H1 (cell line): ENCODE data around the gene HDDC3. TPM values are rescaled to one million over a fixed set of nuclear protein-coding genes. Genes with fewer than 3 reads are reported as not detected.

Experiments used
- ASH2L ChIP-seq: fragments of 200-600, 300-600 bp; sonication (generic); IDR thresholded peaks from one replicate; pipeline ENCODE4 v1.7.1; 2017; ENCODE audit warnings: low read length
- E2F6 ChIP-seq: IDR thresholded peaks from 2 replicates; pipeline ENCODE4 v1.6.1; 2012; ENCODE audit warnings: inconsistent platforms
- HDAC2 ChIP-seq, 2 experiments: fragments of 300-600 bp in 1 of 2; sonication (generic) in 1 of 2; IDR thresholded peaks; 2 replicates each; pipeline ENCODE4 v1.6.1; 2011 to 2012; ENCODE audit warnings: low read depth in 2 of 2, low read length in 2 of 2, mild to moderate bottlenecking in 2 of 2, moderate library complexity in 2 of 2, borderline replicate concordance in 1 of 2, inconsistent platforms in 1 of 2
- POLR2A ChIP-seq, 2 experiments: IDR thresholded peaks; 1 replicate in 1 of 2; 2 replicates in 1 of 2; pipeline ENCODE4 v1.6.1; 2011; ENCODE audit warnings: low read depth in 2 of 2, low read length in 2 of 2, mild to moderate bottlenecking in 2 of 2; ENCODE audit errors: control extremely low read depth in 1 of 2
- TAF1 ChIP-seq: IDR thresholded peaks from 2 replicates; pipeline ENCODE4 v1.6.1; 2011; ENCODE audit warnings: mild to moderate bottlenecking, low read depth, low read length
- TAF7 ChIP-seq: optimal IDR thresholded peaks from 2 replicates; pipeline ENCODE3; 2011; ENCODE audit warnings: low read depth, mild to moderate bottlenecking, inconsistent platforms, low read length, moderate library complexity, borderline replicate concordance
- polyA plus RNA-seq, 7 experiments: library from polyadenylated mRNA; depleted of rRNA in 3 of 7; stranded (reverse) in 5 of 7; unstranded in 2 of 7; fragments of >200 nt in 5 of 7; fragments of 200-250 nt in 2 of 7; gene quantifications; 1 replicate in 5 of 7; 2 replicates in 1 of 7; 4 replicates in 1 of 7; pipeline versions ENCODE4 v1.2.1 to v1.2.3, GENCODE V29; 2011 to 2013; ENCODE audit warnings: missing spikeins in 2 of 7, mixed read lengths in 2 of 7
- total RNA-seq: library from RNA; stranded (reverse); fragmentation: NEBNext Ultra II Directional; extraction: Animal tissue kit (Norgen Biotek cat#: 25700); gene quantifications from 2 replicates; pipeline ENCODE4 v1.2.1, GENCODE V29; 2021

Gene HDDC3
- total and polyA plus RNA-seq, 2 of the 8 experiments (the other 6 are each of a cell fraction or from before 2014, with no cell fraction given): 16.3 to 16.5 TPM

GRCh38 chr15:90884719-90885431 lies 47.5 kb downstream of the HDDC3 start (continued):
- TF ChIP-seq HDAC2 (IDR thresholded peaks at IDR 0.05; ENCODE audit: borderline replicate concordance in 1 of 2, low read depth in 2 of 2, low read length in 2 of 2): no peak
- no peak for TF ChIP-seq TAF7
- no peak for TF ChIP-seq TAF1
- no peak for TF ChIP-seq E2F6
- TF ChIP-seq POLR2A (IDR thresholded peaks at IDR 0.05; ENCODE audit: control extremely low read depth in 1 of 2, low read depth in 2 of 2, low read length in 2 of 2): no peak
- no peak for TF ChIP-seq ASH2L
